IPS-18c (cell line): Measurements from ENCODE around the gene SERTAD1.

Source experiments
- H3K4me3 ChIP-seq: 2 replicates; pipeline ENCODE4 v1.7.0; 2013; ENCODE audit warnings: low read depth, mild to moderate bottlenecking, low read length, moderate library complexity; ENCODE audit not compliant: insufficient read depth
- H3K9me3 ChIP-seq: one replicate; pipeline ENCODE4 v1.6.1; 2013; ENCODE audit warnings: mild to moderate bottlenecking, low read length, moderate library complexity; ENCODE audit not compliant: control insufficient read depth, insufficient read depth

The SERTAD1 gene

DNA sequence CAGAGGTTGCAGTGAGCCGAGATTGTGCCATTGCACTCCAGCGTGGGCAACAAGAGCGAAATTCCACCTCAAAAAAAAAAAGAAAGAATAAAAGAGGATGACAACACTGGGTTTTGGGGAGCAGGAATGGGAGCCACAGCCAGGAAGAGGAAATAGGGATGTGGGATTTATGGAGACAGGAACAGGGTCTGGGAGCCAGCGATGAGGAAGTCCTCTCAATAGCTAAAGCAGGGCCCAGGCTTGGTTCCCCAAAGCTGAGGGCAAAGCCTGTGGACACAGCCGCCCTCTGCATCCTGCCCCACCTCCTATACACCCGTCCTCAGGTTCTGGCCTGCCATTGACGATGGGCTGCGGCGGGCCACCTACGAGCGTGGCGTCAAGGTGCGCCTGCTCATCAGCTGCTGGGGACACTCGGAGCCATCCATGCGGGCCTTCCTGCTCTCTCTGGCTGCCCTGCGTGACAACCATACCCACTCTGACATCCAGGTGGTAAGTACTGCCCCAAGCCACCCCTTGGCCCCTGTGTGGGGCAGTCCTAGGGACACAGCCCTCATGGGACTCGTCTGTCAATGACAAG is 49.4 kb downstream of the SERTAD1 start:
- Histone ChIP-seq H3K4me3 (no peak overlapping the region), H3K9me3 (no peaks in the 10 kb centered on the region)

DNA sequence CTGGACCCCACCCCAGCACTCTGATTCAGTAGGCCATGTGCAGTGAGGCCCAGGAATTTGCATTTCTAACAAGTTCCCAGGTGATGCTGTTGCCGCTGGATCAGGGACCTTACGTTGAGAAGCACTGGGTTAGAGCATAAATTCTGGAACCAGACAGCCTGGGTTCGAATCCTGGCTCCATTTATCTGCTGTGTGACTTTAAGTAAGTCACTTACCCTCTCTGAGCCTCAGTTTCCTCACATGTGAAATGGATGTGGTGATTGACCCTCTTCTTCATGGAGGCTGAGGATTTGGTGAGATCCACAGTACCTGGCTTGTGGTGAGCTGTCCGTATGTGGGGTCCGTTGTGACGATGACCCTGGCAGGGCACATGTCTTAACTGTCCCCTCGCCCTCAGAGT is 51.7 kb downstream of the SERTAD1 start:
- Histone ChIP-seq H3K4me3 (no peak overlapping the region), H3K9me3 (no peaks in the 10 kb centered on the region)

DNA sequence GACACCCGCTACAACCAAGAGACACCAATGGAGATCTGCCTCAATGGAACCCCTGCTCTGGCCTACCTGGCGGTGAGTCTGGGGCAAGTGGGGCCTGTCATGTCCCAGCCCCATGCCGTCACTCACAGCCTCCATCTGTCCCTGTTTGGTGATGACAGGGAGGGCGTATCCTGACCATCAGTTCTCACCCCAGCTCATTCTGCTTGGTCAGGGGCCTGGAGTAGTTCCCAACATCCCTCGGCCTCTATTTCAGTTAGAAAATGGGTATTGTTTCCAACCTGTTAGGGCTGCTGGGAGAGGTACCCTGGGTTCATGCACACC is 54.0 kb downstream of the SERTAD1 start:
- no peak overlapping the region for H3K4me3 ChIP-seq
- H3K9me3 ChIP-seq: no peaks in the 10 kb centered on the region
